K562 (cell line): ENCODE data around the gene CARD14. TPM values are rescaled to one million over a fixed set of nuclear protein-coding genes. Genes with fewer than 3 reads are reported as not detected.

Experiments
- ATAC-seq: fragments of 200-7000 bp; cut with Tn5 transposase; 3 replicates; pipeline ENCODE4 v1.9.1; 2020; ENCODE audit warnings: moderate library complexity
- BruUV-seq: library from RNA; stranded (reverse); fragments of 400-500 nt; replicated peaks from 2 replicates; lab custom pipeline; 2021; lab: Mats Ljungman, UMichigan
- CTCF ChIA-PET: fragments of 300-600 bp; formaldehyde crosslinking; extraction: SDS; loops from one replicate; lab custom pipeline; 2021; ENCODE audit warnings: low intra/inter-chr PET ratio; lab: Yijun Ruan, JAX
- POLR2A ChIA-PET: fragments of 300-600, 350-650 bp; sonication (Branson Sonifier 250); formaldehyde crosslinking; extraction: SDS; loops from one replicate; lab custom pipeline; 2021; ENCODE audit warnings: antibody characterized with exemption, inconsistent platforms; lab: Yijun Ruan, JAX
- DNase-seq, 4 experiments: peaks; one replicate each; pipeline versions ENCODE4 v3.0.0 to v3.0.0-alpha.2; 2011 to 2018; ENCODE audit warnings: low spot score in 3 of 4, mixed read lengths in 3 of 4; ENCODE audit errors: extremely low read depth in 1 of 4
- FAIRE-seq: peaks from 2 replicates; lab custom pipeline; 2011; peaks lifted over from hg19 to GRCh38; lab: Jason Lieb, UNC
- H2AFZ ChIP-seq: 2 replicates; pipeline ENCODE4 v1.6.0; 2011; ENCODE audit warnings: low read depth, low read length, control low read depth, inconsistent platforms
- H3K27ac ChIP-seq: fragments of 200-600 bp; 3 replicates; pipeline ENCODE4 v1.8.0; 2011; ENCODE audit warnings: low read depth, mild to moderate bottlenecking, control low read depth, inconsistent platforms, low read length, moderate library complexity, mixed read lengths; ENCODE audit errors: extremely low read depth
- H3K27me3 ChIP-seq, 2 experiments: fragments of 300-600 bp in 1 of 2; 2 replicates in 1 of 2; 3 replicates in 1 of 2; pipeline versions ENCODE4 v1.6.0 to v1.8.0; 2011; ENCODE audit warnings: inconsistent platforms in 2 of 2, low read length in 2 of 2, mild to moderate bottlenecking in 1 of 2, mixed read lengths in 1 of 2, moderate library complexity in 1 of 2; ENCODE audit not compliant: control insufficient read depth in 2 of 2, insufficient read depth in 2 of 2
- H3K36me3 ChIP-seq: fragments of 300-600 bp; 3 replicates; pipeline ENCODE4 v1.8.0; 2011; ENCODE audit warnings: mild to moderate bottlenecking, low read length, inconsistent platforms; ENCODE audit not compliant: control insufficient read depth, insufficient read depth
- H3K4me1 ChIP-seq, 2 experiments: fragments of 200-600 bp in 1 of 2; replicated peaks in 1 of 2; 2 replicates in 1 of 2; 3 replicates in 1 of 2; pipeline versions ENCODE4 v1.5.1 to v1.8.0; 2011; ENCODE audit warnings: inconsistent platforms in 2 of 2, low read length in 2 of 2, mild to moderate bottlenecking in 1 of 2, mixed read lengths in 1 of 2, moderate library complexity in 1 of 2; ENCODE audit not compliant: control insufficient read depth in 2 of 2, insufficient read depth in 2 of 2
- H3K4me2 ChIP-seq: 2 replicates; pipeline ENCODE4 v1.6.1; 2011; ENCODE audit warnings: low read length, control low read depth, inconsistent platforms, mixed read lengths; ENCODE audit not compliant: insufficient read depth
- H3K4me3 ChIP-seq: fragments of 200-600 bp; sonication (generic), shearing (Covaris generic); 2 replicates; pipeline ENCODE4 v1.5.1; 2016; ENCODE audit warnings: control low read depth, inconsistent platforms
- H3K79me2 ChIP-seq: fragments of 200-600 bp; 3 replicates; pipeline ENCODE4 v1.8.0; 2011; ENCODE audit warnings: low read length, inconsistent platforms; ENCODE audit not compliant: control insufficient read depth, insufficient read depth
- H3K9ac ChIP-seq, 2 experiments: 2 replicates each; pipeline versions ENCODE4 v1.6.0 to v1.6.1; 2011; ENCODE audit warnings: low read depth in 2 of 2, low read length in 2 of 2, control low read depth in 1 of 2, inconsistent platforms in 1 of 2, mild to moderate bottlenecking in 1 of 2, mixed read lengths in 1 of 2; ENCODE audit not compliant: insufficient read depth in 1 of 2
- H3K9me1 ChIP-seq: one replicate; pipeline ENCODE4 v1.6.0; 2011; ENCODE audit warnings: inconsistent platforms, mild to moderate bottlenecking, low read length, moderate library complexity; ENCODE audit not compliant: control insufficient read depth, insufficient read depth
- H3K9me3 ChIP-seq: replicated peaks from 2 replicates; pipeline ENCODE4 v1.5.1; 2011; ENCODE audit warnings: low read depth, low read length, inconsistent platforms; ENCODE audit not compliant: control insufficient read depth, insufficient read depth
- H4K20me1 ChIP-seq: replicated peaks from 2 replicates; pipeline ENCODE4 v1.6.1; 2011; ENCODE audit warnings: low read length, inconsistent platforms, mixed read lengths; ENCODE audit not compliant: control insufficient read depth, insufficient read depth
- DLX4 ChIP-seq: fragments of 250-450 bp; sonication (Bioruptor Pico); IDR thresholded peaks from 2 replicates; pipeline ENCODE4 v1.6.1; 2021; ENCODE audit warnings: mild to moderate bottlenecking
- GATAD2A ChIP-seq: fragments of 450-650 bp; IDR thresholded peaks from 2 replicates; pipeline ENCODE4 v1.6.1; 2017
- NR2C2 ChIP-seq, 2 experiments: fragments of 200-800 bp in 1 of 2; sonication (Bioruptor generic) in 1 of 2; sonication (generic) in 1 of 2; formaldehyde crosslinking in 1 of 2; IDR thresholded peaks; 2 replicates each; pipeline versions ENCODE4 v1.6.1 to v1.8.0; 2016 to 2022; ENCODE audit warnings: mild to moderate bottlenecking in 1 of 2, missing compliant biosample characterization in 1 of 2, missing genetic modification characterization in 1 of 2, missing genetic modification reagents in 1 of 2
- SPI1 ChIP-seq: IDR thresholded peaks from 2 replicates; pipeline ENCODE4 v1.6.1; 2011; ENCODE audit warnings: low read depth, low read length, control low read depth, borderline replicate concordance
- ZNF140 ChIP-seq: fragments of 250-450 bp; sonication (Bioruptor Pico); IDR thresholded peaks from 2 replicates; pipeline ENCODE4 v1.8.0; 2021; ENCODE audit warnings: moderate library complexity, mild to moderate bottlenecking, inconsistent platforms
- ZNF75A ChIP-seq: fragments of 450-650 bp; formaldehyde crosslinking; IDR thresholded peaks from 2 replicates; pipeline ENCODE4 v1.4.0; 2020; ENCODE audit warnings: mild to moderate bottlenecking
- WGBS: fragments of 100-300 bp; shearing (Covaris generic); methylation state at CpG from one replicate; pipeline ENCODE4 v1.1.6; 2016; ENCODE audit warnings: low coverage, mixed read lengths; ENCODE audit not compliant: insufficient coverage; ENCODE audit errors: missing lambda C conversion rate; 5-methylcytosine and 5-hydroxymethylcytosine counted together
- in situ Hi-C: fragments of 300-500 bp; cut with MboI; formaldehyde crosslinking; loops from 4 replicates; pipeline ENCODE4 v1.15.0; 2018; ENCODE audit warnings: inconsistent platforms, mixed read lengths
- intact Hi-C: fragments of 100-400 bp; cut with micrococcal nuclease; formaldehyde crosslinking; loops from 2 replicates; pipeline ENCODE4 v1.14.2; 2022
- polyA plus RNA-seq, 8 experiments: library from polyadenylated mRNA; depleted of rRNA in 4 of 8; stranded (reverse) in 5 of 8; unstranded in 3 of 8; fragments of >200 nt; fragmentation: Nextera tagmentation in 2 of 8; fragmentation: Illumina TruSeq in 1 of 8; extraction: Ambion mirVana in 2 of 8; extraction: Trizol in 1 of 8; gene quantifications; 2 replicates each; pipeline versions ENCODE4 v1.2.1 to v1.2.3, GENCODE V29; 2011 to 2014; ENCODE audit warnings: inconsistent platforms in 1 of 8, missing spikeins in 1 of 8
- total RNA-seq, 7 experiments: library from RNA; depleted of rRNA in 6 of 7; stranded (reverse); fragments of >200 nt in 6 of 7; fragmentation: Illumina TruSeq in 2 of 7; extraction: Trizol in 2 of 7; gene quantifications; 2 replicates each; pipeline versions ENCODE4 v1.2.1 to v1.2.3, GENCODE V29; 2011 to 2021; ENCODE audit warnings: low replicate concordance in 1 of 7
- TF ChIP-seq, protein P1 (sequence below): fragments of 450-650 bp; IDR thresholded peaks from 2 replicates; pipeline ENCODE4 v1.6.1; 2016; ENCODE audit warnings: mild to moderate bottlenecking, moderate library complexity

CARD14 gene
- total and polyA plus RNA-seq, 9 of the 15 experiments (the other 6 are each of a cell fraction or from before 2014, with no cell fraction given): not detected

GRCh38 chr17:80246266-80246681 lies 76.4 kb downstream of the CARD14 start (continued):
- no peak for TF ChIP-seq NR2C2 (CRISPR knock-in tag; IDR thresholded peaks at IDR 0.05)
- TF ChIP-seq NR2C2 (tag; IDR thresholded peaks at IDR 0.05): no peak
- no peak for TF ChIP-seq ZNF140 (CRISPR knock-in tag)
- TF ChIP-seq GATAD2A: no peak

DNA sequence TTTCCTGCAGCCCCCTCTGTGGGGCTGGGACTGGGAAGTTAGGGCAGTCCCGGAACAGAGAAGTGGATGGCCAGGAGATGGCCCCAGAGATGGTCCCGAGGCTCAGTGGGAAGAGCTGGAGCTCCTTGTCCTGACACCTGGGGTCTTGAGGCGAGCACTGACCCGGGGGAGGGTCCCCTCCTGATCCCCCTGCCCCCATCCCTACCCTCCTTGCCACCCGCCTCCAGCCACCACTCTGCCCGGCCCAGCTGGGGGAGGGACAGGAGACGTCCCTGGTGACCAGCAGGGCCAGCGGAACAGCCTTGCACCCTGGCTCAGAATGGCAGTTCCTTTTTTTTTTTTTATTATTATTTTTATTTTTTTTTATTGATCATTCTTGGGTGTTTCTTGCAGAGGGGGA lies 76.9 kb downstream of the CARD14 start:
- Histone ChIP-seq H3K9me3 (no peaks in the 10 kb centered on the region), H3K4me2 (no peak overlapping the region), H3K9me1 (no peaks in the 10 kb centered on the region), H3K79me2 (no peaks in the 10 kb centered on the region), H3K27ac (no peak overlapping the region), H4K20me1 (no peaks in the 10 kb centered on the region), H3K4me1 (peaks cover 0 to 43% of the 10 kb centered on the region in 2 experiments; a peak in 3 of 5 replicates), H3K9ac (0 out of 4 replicates have a peak overlapping the region, but pooled peaks of 1 of the 2 experiments have one; percentile 23), H3K27me3 (no peaks in the 10 kb centered on the region), H3K4me3 (no peak overlapping the region), H3K36me3 (no peaks in the 10 kb centered on the region), H2AFZ (no peak overlapping the region)
- intact Hi-C loops (no loop called here), in situ Hi-C loops (no loop called here)
- no peak for FAIRE-seq
- no peak for DNase-seq
- no peak for ATAC-seq
- POLR2A ChIA-PET: no interaction called here
- BruUV-seq: no TSS peak
- TF ChIP-seq SPI1 (0 out of 2 replicates have a peak, but pooled peaks have one; percentile 18), DLX4 (no peak), ZNF75A (CRISPR knock-in tag) (no peak)
- TF ChIP-seq, protein P1, sequence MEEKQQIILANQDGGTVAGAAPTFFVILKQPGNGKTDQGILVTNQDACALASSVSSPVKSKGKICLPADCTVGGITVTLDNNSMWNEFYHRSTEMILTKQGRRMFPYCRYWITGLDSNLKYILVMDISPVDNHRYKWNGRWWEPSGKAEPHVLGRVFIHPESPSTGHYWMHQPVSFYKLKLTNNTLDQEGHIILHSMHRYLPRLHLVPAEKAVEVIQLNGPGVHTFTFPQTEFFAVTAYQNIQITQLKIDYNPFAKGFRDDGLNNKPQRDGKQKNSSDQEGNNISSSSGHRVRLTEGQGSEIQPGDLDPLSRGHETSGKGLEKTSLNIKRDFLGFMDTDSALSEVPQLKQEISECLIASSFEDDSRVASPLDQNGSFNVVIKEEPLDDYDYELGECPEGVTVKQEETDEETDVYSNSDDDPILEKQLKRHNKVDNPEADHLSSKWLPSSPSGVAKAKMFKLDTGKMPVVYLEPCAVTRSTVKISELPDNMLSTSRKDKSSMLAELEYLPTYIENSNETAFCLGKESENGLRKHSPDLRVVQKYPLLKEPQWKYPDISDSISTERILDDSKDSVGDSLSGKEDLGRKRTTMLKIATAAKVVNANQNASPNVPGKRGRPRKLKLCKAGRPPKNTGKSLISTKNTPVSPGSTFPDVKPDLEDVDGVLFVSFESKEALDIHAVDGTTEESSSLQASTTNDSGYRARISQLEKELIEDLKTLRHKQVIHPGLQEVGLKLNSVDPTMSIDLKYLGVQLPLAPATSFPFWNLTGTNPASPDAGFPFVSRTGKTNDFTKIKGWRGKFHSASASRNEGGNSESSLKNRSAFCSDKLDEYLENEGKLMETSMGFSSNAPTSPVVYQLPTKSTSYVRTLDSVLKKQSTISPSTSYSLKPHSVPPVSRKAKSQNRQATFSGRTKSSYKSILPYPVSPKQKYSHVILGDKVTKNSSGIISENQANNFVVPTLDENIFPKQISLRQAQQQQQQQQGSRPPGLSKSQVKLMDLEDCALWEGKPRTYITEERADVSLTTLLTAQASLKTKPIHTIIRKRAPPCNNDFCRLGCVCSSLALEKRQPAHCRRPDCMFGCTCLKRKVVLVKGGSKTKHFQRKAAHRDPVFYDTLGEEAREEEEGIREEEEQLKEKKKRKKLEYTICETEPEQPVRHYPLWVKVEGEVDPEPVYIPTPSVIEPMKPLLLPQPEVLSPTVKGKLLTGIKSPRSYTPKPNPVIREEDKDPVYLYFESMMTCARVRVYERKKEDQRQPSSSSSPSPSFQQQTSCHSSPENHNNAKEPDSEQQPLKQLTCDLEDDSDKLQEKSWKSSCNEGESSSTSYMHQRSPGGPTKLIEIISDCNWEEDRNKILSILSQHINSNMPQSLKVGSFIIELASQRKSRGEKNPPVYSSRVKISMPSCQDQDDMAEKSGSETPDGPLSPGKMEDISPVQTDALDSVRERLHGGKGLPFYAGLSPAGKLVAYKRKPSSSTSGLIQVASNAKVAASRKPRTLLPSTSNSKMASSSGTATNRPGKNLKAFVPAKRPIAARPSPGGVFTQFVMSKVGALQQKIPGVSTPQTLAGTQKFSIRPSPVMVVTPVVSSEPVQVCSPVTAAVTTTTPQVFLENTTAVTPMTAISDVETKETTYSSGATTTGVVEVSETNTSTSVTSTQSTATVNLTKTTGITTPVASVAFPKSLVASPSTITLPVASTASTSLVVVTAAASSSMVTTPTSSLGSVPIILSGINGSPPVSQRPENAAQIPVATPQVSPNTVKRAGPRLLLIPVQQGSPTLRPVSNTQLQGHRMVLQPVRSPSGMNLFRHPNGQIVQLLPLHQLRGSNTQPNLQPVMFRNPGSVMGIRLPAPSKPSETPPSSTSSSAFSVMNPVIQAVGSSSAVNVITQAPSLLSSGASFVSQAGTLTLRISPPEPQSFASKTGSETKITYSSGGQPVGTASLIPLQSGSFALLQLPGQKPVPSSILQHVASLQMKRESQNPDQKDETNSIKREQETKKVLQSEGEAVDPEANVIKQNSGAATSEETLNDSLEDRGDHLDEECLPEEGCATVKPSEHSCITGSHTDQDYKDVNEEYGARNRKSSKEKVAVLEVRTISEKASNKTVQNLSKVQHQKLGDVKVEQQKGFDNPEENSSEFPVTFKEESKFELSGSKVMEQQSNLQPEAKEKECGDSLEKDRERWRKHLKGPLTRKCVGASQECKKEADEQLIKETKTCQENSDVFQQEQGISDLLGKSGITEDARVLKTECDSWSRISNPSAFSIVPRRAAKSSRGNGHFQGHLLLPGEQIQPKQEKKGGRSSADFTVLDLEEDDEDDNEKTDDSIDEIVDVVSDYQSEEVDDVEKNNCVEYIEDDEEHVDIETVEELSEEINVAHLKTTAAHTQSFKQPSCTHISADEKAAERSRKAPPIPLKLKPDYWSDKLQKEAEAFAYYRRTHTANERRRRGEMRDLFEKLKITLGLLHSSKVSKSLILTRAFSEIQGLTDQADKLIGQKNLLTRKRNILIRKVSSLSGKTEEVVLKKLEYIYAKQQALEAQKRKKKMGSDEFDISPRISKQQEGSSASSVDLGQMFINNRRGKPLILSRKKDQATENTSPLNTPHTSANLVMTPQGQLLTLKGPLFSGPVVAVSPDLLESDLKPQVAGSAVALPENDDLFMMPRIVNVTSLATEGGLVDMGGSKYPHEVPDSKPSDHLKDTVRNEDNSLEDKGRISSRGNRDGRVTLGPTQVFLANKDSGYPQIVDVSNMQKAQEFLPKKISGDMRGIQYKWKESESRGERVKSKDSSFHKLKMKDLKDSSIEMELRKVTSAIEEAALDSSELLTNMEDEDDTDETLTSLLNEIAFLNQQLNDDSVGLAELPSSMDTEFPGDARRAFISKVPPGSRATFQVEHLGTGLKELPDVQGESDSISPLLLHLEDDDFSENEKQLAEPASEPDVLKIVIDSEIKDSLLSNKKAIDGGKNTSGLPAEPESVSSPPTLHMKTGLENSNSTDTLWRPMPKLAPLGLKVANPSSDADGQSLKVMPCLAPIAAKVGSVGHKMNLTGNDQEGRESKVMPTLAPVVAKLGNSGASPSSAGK: no peak
- CTCF ChIA-PET: no interaction called here
- 65% methylated on average over 5 of the region's 8 CpGs for WGBS
